HG02623 (cell line): ENCODE measurements around the gene AK9.
"Not testable (repeated sequence)": the region's sequence is repeated elsewhere in the genome, so short reads cannot be mapped to it uniquely, and the experiment has no call there.

Experiments used
- ATAC-seq: cut with Tn5 transposase; IDR thresholded peaks from one replicate; pipeline ENCODE4 v1.9.1; 2021; ENCODE audit warnings: moderate library complexity; ENCODE audit not compliant: unreplicated experiment

Gene AK9

DNA sequence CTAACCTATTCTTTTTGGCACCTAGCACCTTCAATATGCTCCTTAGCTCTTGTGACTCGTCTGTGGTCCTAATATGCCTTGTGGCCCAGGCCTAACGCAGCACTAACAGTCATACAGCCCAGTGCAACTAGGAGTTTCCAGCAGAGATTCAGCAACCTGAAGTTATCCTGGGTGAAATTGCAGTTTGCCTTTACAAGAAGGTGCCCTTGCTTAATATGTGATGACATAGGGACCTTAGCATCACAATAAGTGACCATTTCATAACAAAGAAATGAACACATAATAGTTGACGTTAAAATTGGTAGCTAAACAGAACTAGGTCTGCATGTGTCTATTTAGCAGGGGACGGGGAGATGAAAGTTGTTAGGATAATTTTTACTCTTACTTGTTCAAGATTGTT lies 10.2 kb upstream of the AK9 start:
- ATAC-seq = no peak

- ATAC-seq = no peak
Observed at GRCh38 chr6:109696355-109696754, 5.4 kb upstream of the AK9 start.

DNA sequence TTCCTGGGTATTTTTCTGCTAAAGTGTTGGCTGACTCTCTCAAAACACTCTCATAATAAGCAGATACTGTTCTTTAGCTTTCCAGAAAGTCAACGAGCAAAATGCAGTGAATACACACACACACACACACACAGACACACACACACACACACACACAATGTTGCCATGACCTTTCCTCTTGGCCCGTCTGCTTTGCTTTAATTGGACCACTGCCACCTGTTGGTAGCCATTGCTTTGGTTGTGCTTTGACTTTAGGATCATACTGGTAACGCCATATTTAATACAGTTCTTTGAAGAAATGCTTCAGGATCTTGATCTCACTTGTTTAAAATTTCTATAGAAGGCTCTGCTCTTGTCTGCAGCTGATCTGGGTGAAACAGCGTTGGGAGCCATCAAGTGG lies 4.5 kb upstream of the AK9 start:
- no peak for ATAC-seq

GRCh38 chr6:109693111-109693510 lies 2.1 kb upstream of the AK9 start:
- ATAC-seq = peak; percentile 25

- ATAC-seq = peak; percentile 44
Observed at GRCh38 chr6:109690373-109690736, 647 bp downstream of the AK9 start.

- no peak for ATAC-seq
Observed at GRCh38 chr6:109687271-109687761, 3.7 kb downstream of the AK9 start.

- ATAC-seq = no peak
Observed at GRCh38 chr6:109686566-109687265, 4.3 kb downstream of the AK9 start.

DNA sequence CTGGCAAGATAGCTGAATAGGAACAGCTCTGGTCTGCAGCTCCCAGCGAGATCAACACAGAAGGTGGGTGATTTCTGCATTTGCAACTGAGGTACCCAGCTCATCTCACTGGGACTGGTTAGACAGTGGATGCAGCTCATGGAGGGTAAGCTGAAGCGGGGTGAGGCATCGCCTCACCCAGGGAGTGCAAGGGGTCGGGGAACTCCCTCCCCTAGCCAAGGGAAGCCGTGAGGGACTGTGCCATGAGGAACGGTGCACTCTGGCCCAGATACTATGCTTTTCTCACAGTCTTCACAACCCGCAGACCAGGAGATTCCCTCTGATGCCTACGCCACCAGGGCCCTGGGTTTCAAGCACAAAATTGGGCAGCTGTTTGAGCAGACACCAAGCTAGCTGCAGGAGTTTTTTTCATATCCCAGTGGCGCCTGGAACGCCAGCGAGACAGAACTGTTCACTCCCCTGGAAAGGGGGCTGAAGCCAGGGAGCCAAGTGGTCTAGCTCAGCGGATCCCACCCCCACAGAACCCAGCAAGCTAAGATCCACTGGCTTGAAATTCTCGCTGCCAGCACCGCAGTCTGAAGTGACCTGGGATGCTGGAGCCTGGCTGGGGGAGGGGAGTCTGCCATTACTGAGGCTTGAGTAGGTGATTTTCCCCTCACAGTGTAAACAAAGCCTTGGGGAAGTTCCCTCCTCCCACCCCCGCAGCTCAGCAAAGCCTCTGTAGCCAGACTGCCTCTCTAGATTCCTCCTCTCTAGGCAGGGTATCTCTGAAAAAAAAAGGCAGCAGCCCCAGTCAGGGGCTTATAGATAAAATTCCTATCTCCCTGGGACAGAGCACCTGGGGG lies 12.1 kb downstream of the AK9 start:
- ATAC-seq = not testable (repeated sequence)

- no peak for ATAC-seq
Observed at GRCh38 chr6:109678240-109678639, 12.8 kb downstream of the AK9 start.

DNA sequence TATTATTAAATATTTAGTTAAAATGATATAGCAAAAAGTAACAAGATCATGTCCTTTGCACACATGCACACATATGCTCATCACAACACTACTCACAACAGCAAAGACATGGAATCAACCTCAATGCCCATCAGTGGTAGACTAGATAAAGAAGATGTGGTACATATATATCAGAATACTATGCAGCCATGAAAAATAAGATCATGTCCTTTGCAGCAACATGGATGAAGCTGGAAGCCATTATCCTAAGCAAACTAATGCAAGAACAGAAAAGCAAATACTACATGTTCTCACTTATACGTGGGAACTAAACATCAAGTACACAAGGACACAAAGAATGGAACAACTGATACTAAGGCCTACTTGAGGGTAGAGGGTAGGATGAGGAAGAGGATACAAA lies 14.3 kb downstream of the AK9 start:
- ATAC-seq = no peak

- no peak for ATAC-seq
Observed at GRCh38 chr6:109672839-109673238, 18.2 kb downstream of the AK9 start.

DNA sequence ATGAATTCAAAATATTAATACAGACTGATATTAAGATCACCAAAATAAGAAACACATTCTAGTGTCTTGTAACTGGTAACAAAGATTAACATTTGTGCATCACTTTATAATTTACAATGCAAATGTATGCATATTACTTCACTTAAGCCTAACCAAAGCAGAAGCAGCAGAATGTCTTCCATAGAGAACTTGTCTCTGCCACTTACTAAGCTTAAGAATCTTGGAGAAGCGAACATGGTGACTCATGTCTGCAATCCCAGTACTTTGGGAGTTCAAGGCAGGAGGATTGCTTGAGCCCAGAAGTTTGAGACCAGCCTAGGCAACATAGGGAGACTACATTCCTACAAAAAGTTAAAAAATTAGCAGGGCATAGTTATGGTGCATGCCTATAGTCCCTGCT lies 18.8 kb downstream of the AK9 start:
- ATAC-seq = no peak

DNA sequence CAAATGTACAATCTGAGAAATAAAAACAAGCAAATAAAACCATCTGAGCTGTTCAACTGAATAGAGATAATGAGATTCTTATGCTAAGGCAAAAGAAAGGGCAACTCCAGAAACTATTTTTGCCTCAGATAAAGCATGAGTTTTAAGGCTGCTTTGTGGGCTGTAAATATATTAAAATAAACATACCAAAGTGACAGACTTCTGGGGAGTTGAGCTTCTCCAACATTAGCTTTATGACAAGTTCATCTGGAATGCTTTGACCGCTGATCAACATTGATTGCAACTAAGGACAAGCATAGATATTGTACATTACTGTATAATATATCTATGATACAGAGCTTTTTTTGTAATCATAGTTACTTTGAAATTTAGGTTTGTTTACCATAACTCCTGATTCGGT lies 19.3 kb downstream of the AK9 start:
- ATAC-seq = no peak

- ATAC-seq = no peak
Observed at GRCh38 chr6:109669811-109670210, 21.2 kb downstream of the AK9 start.

DNA sequence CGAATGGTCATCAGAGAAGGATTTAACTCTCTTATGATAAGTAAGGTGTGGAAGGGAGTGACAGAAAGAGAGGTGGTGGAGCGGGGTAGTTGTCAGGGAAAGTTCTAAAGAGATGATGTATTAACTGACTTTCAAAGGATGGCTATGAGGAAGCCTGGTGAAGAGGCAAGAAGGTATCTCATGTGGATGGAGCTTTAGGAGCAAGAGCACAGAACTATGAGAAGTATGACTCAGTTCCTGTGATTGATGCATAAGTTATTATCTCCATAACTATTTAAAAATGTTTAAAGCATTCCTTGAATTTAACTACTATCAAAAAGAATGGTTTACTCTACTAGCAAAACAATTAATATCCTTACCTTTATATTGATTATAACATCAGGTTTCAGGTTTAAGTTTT lies 28.8 kb downstream of the AK9 start:
- ATAC-seq = no peak

- no peak for ATAC-seq
Observed at GRCh38 chr6:109660526-109661320, 30.3 kb downstream of the AK9 start.

- no peak for ATAC-seq
Observed at GRCh38 chr6:109655761-109656262, 35.2 kb downstream of the AK9 start.

GRCh38 chr6:109653264-109653663 lies 37.7 kb downstream of the AK9 start:
- ATAC-seq = no peak

- ATAC-seq = no peak
Observed at GRCh38 chr6:109644131-109644530, 46.9 kb downstream of the AK9 start.

DNA sequence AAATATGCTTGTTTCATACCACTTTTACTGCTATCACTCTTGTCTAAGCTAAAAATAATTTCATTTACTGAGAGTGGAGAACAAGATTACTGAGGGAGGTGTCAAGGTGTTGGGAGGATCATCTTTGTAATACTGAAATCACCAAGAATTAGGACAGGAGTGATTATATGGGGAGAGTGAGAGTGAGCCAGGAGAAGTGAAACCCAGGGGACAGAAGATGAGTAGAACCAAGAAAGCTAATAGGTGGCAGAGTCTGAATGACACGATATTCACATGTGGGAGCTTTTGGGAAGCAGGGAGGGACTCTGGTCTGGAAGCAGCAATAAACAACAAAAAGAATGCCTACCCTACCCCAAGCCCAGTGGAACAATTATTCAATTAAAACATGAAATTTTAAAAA lies 58.6 kb downstream of the AK9 start:
- ATAC-seq = no peak

GRCh38 chr6:109631403-109631802 lies 59.6 kb downstream of the AK9 start:
- no peak for ATAC-seq
